CD4-positive, alpha-beta memory T cell (primary cell): ENCODE results near the gene ABHD4. TPM values are rescaled to one million over a fixed set of nuclear protein-coding genes. Genes with fewer than 3 reads are reported as not detected.

Experiments used
- CTCF ChIA-PET: fragments of 350-600 bp; sonication (Branson Sonifier 250); formaldehyde crosslinking; loops from one replicate; lab custom pipeline; 2021; ENCODE audit warnings: inconsistent platforms; ENCODE audit not compliant: partially characterized antibody; lab: Charles Lee
- POLR2A ChIA-PET: fragments of 350-600 bp; sonication (Branson Sonifier 250); formaldehyde crosslinking; loops from one replicate; lab custom pipeline; 2021; ENCODE audit not compliant: partially characterized antibody; lab: Charles Lee
- DNase-seq, 5 donors: peaks; one replicate each; pipeline versions ENCODE4 v3.0.0 to v3.0.0-alpha.2; 2020 to 2022; ENCODE audit warnings: mixed read lengths in 1 of 5
- H3K27ac ChIP-seq: one replicate; pipeline ENCODE4 v1.7.0; 2013; ENCODE audit warnings: low read depth, low read length
- H3K27me3 ChIP-seq: 2 replicates; pipeline ENCODE4 v1.7.0; 2013; ENCODE audit warnings: mild to moderate bottlenecking, low read length, moderate library complexity; ENCODE audit not compliant: insufficient read depth
- H3K36me3 ChIP-seq: 2 replicates; pipeline ENCODE4 v1.7.0; 2013; ENCODE audit warnings: mild to moderate bottlenecking, low read length, moderate library complexity; ENCODE audit not compliant: insufficient read depth
- H3K4me1 ChIP-seq: 2 replicates; pipeline ENCODE4 v1.7.0; 2013; ENCODE audit warnings: mild to moderate bottlenecking, low read length, moderate library complexity; ENCODE audit not compliant: insufficient read depth
- H3K4me3 ChIP-seq, 2 donors: one replicate each; pipeline ENCODE4 v1.7.0; 2013; ENCODE audit warnings: low read length in 2 of 2, mild to moderate bottlenecking in 1 of 2
- H3K9me3 ChIP-seq, 2 donors: one replicate each; pipeline ENCODE4 v1.7.0; 2013; ENCODE audit warnings: low read length in 2 of 2, control low read depth in 1 of 2; ENCODE audit not compliant: control insufficient read depth in 1 of 2
- H3K27ac Mint-ChIP-seq, 7 donors: one replicate each; pipeline ENCODE4 v1.8.0; 2020 to 2021; ENCODE audit warnings: mixed read lengths in 7 of 7, mild to moderate bottlenecking in 6 of 7, inconsistent platforms in 3 of 7, moderate library complexity in 3 of 7
- H3K27me3 Mint-ChIP-seq, 2 donors: one replicate each; pipeline ENCODE4 v1.8.0; 2020 to 2021; ENCODE audit warnings: mixed read lengths in 2 of 2
- H3K36me3 Mint-ChIP-seq, 2 donors: one replicate each; pipeline ENCODE4 v1.8.0; 2020 to 2021; ENCODE audit warnings: mixed read lengths in 2 of 2, inconsistent platforms in 1 of 2, mild to moderate bottlenecking in 1 of 2
- H3K4me1 Mint-ChIP-seq, 4 donors: one replicate each; pipeline ENCODE4 v1.8.0; 2020 to 2021; ENCODE audit warnings: mixed read lengths in 4 of 4, mild to moderate bottlenecking in 1 of 4
- H3K4me3 Mint-ChIP-seq, 8 donors: one replicate each; pipeline ENCODE4 v1.8.0; 2020 to 2021; ENCODE audit warnings: mixed read lengths in 8 of 8, mild to moderate bottlenecking in 7 of 8, moderate library complexity in 6 of 8, inconsistent platforms in 3 of 8
- H3K9me3 Mint-ChIP-seq, 8 donors: one replicate each; pipeline ENCODE4 v1.8.0; 2020 to 2021; ENCODE audit warnings: mixed read lengths in 8 of 8, mild to moderate bottlenecking in 5 of 8, inconsistent platforms in 3 of 8, moderate library complexity in 1 of 8
- intact Hi-C: fragments of 100-400 bp; cut with micrococcal nuclease; formaldehyde crosslinking; loops from one replicate; pipeline ENCODE4 v1.15.1; 2023
- polyA plus RNA-seq, 2 donors: library from polyadenylated mRNA; unstranded; fragments of 300-500 nt; fragmentation: Illumina TruSeq; gene quantifications; one replicate each; pipeline ENCODE4 v1.2.3, GENCODE V29; 2021
- total RNA-seq, 2 experiments: library from RNA; stranded (reverse); gene quantifications; one replicate each; pipeline ENCODE4 v1.2.3, GENCODE V29; 2021

ABHD4 gene
- total and polyA plus RNA-seq, 4 experiments from 2014 or later, result 6.2 to 22.4 (median 15.9) TPM

GRCh38 chr14:22589096-22589839 is 8.8 kb upstream of the ABHD4 start, which contains the start of gene DAD1:
Gene DAD1 (minus strand): TSS chr14:22589224. CDS start chr14:22589157, 67 bp downstream.
- Histone ChIP-seq H3K4me3 (peak within 1 kb of the TSS; percentile 85 to 87), H3K9me3 (no peaks in the 10 kb centered on the region), H3K36me3 (no peaks in the 10 kb centered on the region), H3K27ac (peak within 1 kb of the TSS; percentile 88), H3K27me3 (no peaks in the 10 kb centered on the region), H3K4me1 (peaks cover 50% of the 10 kb centered on the region)
- peak within 1 kb of the TSS; percentile 92 to 100 (median 97) for H3K4me3 Mint-ChIP-seq
- peaks cover 8 to 23% of the 10 kb centered on the region in 2 donors for H3K36me3 Mint-ChIP-seq
- peaks cover 39 to 63% (median 51%) of the 10 kb centered on the region in 4 donors for H3K4me1 Mint-ChIP-seq
- H3K27me3 Mint-ChIP-seq, result peaks cover 2% of the 10 kb centered on the region in 2 donors
- intact Hi-C loops, result loop anchor here (1.0 to 5.0 kb wide), 12 partner anchors 9 to 1078 kb away; partner anchors contain the start of genes ABHD4, ACIN1, C14orf119 and LRP10
- peaks cover 0 to 5% (median 0%) of the 10 kb centered on the region in 8 donors for H3K9me3 Mint-ChIP-seq
- CTCF ChIA-PET, result interaction anchor here (0.7 to 10.8 kb wide), 25 partner anchors 9 to 675 kb away, joined by 3 to 174 read pairs (median 4); partner anchors contain the start of genes ABHD4, MRPL52, PRMT5 and REM2
- H3K27ac Mint-ChIP-seq, result peak within 1 kb of the TSS; percentile 99 to 100 (median 99)
- peak; percentile 100 for DNase-seq
- POLR2A ChIA-PET, result interaction anchor here (0.6 to 13.5 kb wide), 48 partner anchors 9 to 1134 kb away, joined by 3 to 387 read pairs (median 5); partner anchors contain the start of genes ABHD4, ACIN1, AJUBA and C14orf119

- Mint-ChIP-seq H3K36me3 (peaks cover 0 to 12% of the 10 kb centered on the region in 2 donors), H3K27ac (peak overlapping the region in 3 of 7 donors; percentile 57 to 75 (median 68)), H3K4me1 (peaks cover 15 to 34% (median 24%) of the 10 kb centered on the region in 4 donors), H3K9me3 (peaks cover 0 to 5% (median 0%) of the 10 kb centered on the region in 8 donors), H3K4me3 (no peak overlapping the region), H3K27me3 (peaks cover 2% of the 10 kb centered on the region in 2 donors)
- intact Hi-C loops, result loop anchor here (10.0 kb wide), 1 partner anchor 732 kb away; the partner anchor contains the start of gene PABPN1
- DNase-seq, result no peak
- Histone ChIP-seq H3K36me3 (no peaks in the 10 kb centered on the region), H3K27me3 (no peaks in the 10 kb centered on the region), H3K27ac (no peak overlapping the region), H3K9me3 (no peaks in the 10 kb centered on the region), H3K4me3 (no peak overlapping the region), H3K4me1 (peaks cover 18% of the 10 kb centered on the region)
- CTCF ChIA-PET, result interaction anchor here (0.9 to 10.8 kb wide), 5 partner anchors 23 to 262 kb away, joined by 3 to 174 read pairs (median 4); no protein-coding TSS in a partner anchor
- POLR2A ChIA-PET, result interaction anchor here (0.6 to 1.2 kb wide), 4 partner anchors 11 to 236 kb away, joined by 3 to 7 read pairs (median 4); no protein-coding TSS in a partner anchor
Measured at GRCh38 chr14:22593189-22593588, 4.9 kb upstream of the ABHD4 start.

- Mint-ChIP-seq H3K9me3 (peaks cover 0 to 5% (median 0%) of the 10 kb centered on the region in 8 donors), H3K4me1 (peaks cover 14 to 34% (median 25%) of the 10 kb centered on the region in 4 donors), H3K4me3 (no peak overlapping the region), H3K27me3 (peaks cover 2% of the 10 kb centered on the region in 2 donors), H3K27ac (no peak overlapping the region), H3K36me3 (peaks cover 0 to 12% of the 10 kb centered on the region in 2 donors)
- no peaks in the 10 kb centered on the region for H3K36me3 ChIP-seq
- H3K27ac ChIP-seq, result no peak overlapping the region
- no peaks in the 10 kb centered on the region for H3K9me3 ChIP-seq
- no peak overlapping the region for H3K4me3 ChIP-seq
- H3K27me3 ChIP-seq, result no peaks in the 10 kb centered on the region
- CTCF ChIA-PET, result interaction anchor here (0.9 to 10.8 kb wide), 5 partner anchors 23 to 262 kb away, joined by 3 to 174 read pairs (median 4); no protein-coding TSS in a partner anchor
- POLR2A ChIA-PET, result interaction anchor here (0.6 to 1.2 kb wide), 5 partner anchors 11 to 236 kb away, joined by 3 to 7 read pairs (median 3); no protein-coding TSS in a partner anchor
- H3K4me1 ChIP-seq, result peaks cover 16% of the 10 kb centered on the region
- no peak for DNase-seq
- intact Hi-C loops, result loop anchor here (10.0 kb wide), 1 partner anchor 731 kb away; the partner anchor contains the start of gene PABPN1
Measured at GRCh38 chr14:22593601-22594000, 4.5 kb upstream of the ABHD4 start.

DNA sequence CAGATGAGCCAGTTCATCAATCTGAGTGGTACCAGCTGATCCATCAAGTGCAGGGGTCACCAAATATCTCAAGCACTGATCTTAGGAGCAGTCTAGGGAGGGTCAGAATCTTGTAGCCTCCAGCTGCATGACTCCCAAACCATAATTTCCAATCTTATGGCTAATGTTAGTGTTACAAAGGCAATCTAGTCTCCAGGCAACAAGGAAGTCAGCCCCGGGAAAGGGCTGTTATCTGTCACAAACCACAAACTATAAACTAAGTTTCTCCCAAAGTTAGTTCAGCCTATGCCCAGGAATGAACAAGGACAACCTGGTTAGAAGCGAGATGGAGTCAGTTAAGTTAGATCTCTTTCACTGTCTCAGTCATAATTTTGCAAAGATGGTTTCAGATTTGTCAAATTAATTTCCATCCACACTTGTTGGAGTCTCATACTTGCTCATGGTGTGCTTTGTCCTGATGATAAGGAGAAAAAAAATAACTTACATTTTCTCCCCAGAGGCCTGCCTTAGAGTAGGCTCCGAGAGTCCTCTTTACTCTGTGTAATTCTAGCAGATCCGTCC is 3.9 kb upstream of the ABHD4 start:
- peak overlapping the region in 2 of 7 donors; percentile 1 to 7 for H3K27ac Mint-ChIP-seq
- peaks cover 0 to 9% of the 10 kb centered on the region in 2 donors for H3K36me3 Mint-ChIP-seq
- H3K27ac ChIP-seq, result no peak overlapping the region
- no peak for DNase-seq
- no peaks in the 10 kb centered on the region for H3K9me3 ChIP-seq
- H3K36me3 ChIP-seq, result no peaks in the 10 kb centered on the region
- H3K9me3 Mint-ChIP-seq, result peaks cover 0 to 2% (median 0%) of the 10 kb centered on the region in 8 donors
- no peaks in the 10 kb centered on the region for H3K27me3 ChIP-seq
- intact Hi-C loops, result loop anchor here (10.0 kb wide), 1 partner anchor 731 kb away; the partner anchor contains the start of gene PABPN1
- H3K27me3 Mint-ChIP-seq, result no peaks in the 10 kb centered on the region
- no peak overlapping the region for H3K4me3 Mint-ChIP-seq
- no peak overlapping the region for H3K4me3 ChIP-seq
- CTCF ChIA-PET, result interaction anchor here (0.9 to 10.8 kb wide), 5 partner anchors 24 to 258 kb away, joined by 3 to 174 read pairs (median 4); no protein-coding TSS in a partner anchor
- H3K4me1 Mint-ChIP-seq, result peaks cover 18 to 35% (median 28%) of the 10 kb centered on the region in 4 donors
- H3K4me1 ChIP-seq, result peaks cover 23% of the 10 kb centered on the region
- POLR2A ChIA-PET, result interaction anchor here (0.6 to 1.6 kb wide), 5 partner anchors 8 to 235 kb away, joined by 3 to 7 read pairs (median 3); no protein-coding TSS in a partner anchor

DNA sequence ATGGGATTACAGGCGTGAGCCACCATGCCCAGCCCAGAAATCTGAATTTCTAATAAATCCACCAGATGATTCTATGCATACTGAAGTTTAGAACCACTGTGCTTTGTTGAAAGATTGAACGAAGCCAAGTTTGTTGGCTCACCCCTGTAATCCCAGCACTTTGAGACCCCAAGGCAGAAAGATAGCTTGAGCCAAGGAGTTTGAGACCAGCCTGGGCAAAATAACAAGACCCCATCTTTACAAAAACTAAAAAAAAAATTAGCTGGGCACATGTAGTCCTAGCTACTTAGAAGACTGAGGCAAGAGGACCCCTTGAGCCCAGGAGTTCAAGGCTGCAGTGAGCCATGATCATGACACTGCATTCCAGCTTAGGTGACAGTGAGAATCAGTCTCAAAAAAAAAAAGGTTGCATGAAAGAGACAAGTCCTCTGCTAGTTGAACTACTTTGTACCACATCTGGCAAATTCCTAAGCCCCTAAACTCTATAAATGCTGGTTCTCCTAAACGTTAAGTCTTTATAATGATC is 1.7 kb upstream of the ABHD4 start:
- Histone ChIP-seq H3K9me3 (no peaks in the 10 kb centered on the region), H3K27me3 (no peaks in the 10 kb centered on the region), H3K4me3 (no peak overlapping the region), H3K27ac (no peak overlapping the region), H3K4me1 (peaks cover 20% of the 10 kb centered on the region), H3K36me3 (no peaks in the 10 kb centered on the region)
- intact Hi-C loops, result loop anchor here (10.0 kb wide), 1 partner anchor 728 kb away; the partner anchor contains the start of gene PABPN1
- Mint-ChIP-seq H3K27ac (no peak overlapping the region), H3K4me1 (peaks cover 16 to 36% (median 30%) of the 10 kb centered on the region in 4 donors), H3K27me3 (no peaks in the 10 kb centered on the region), H3K9me3 (no peaks in the 10 kb centered on the region), H3K36me3 (peaks cover 5 to 9% of the 10 kb centered on the region in 2 donors), H3K4me3 (peak overlapping the region in 3 of 8 donors; percentile 11 to 39 (median 21))
- POLR2A ChIA-PET, result interaction anchor here (7.1 kb wide), 1 partner anchor 7 kb away, joined by 110 read pairs; the partner anchor contains the start of gene DAD1
- DNase-seq, result no peak
- CTCF ChIA-PET, result interaction anchor here (1.5 to 4.1 kb wide), 2 partner anchors 25 to 56 kb away, joined by 7 to 37 read pairs; no protein-coding TSS in a partner anchor

GRCh38 chr14:22597265-22597664 is 835 bp upstream of the ABHD4 start:
- no peaks in the 10 kb centered on the region for H3K36me3 ChIP-seq
- ChIA-PET CTCF (interaction anchor here (1.5 to 4.1 kb wide), 5 partner anchors 8 to 56 kb away, joined by 6 to 37 read pairs (median 9); partner anchors contain the start of gene DAD1), POLR2A (interaction anchor here (0.9 to 7.1 kb wide), 8 partner anchors 8 to 47 kb away, joined by 3 to 110 read pairs (median 13); partner anchors contain the start of gene DAD1)
- Mint-ChIP-seq H3K4me3 (peak overlapping the region; percentile 92 to 98 (median 97)), H3K4me1 (peaks cover 16 to 40% (median 30%) of the 10 kb centered on the region in 4 donors), H3K27ac (peak overlapping the region in 4 of 7 donors; percentile 36 to 92 (median 69)), H3K27me3 (no peaks in the 10 kb centered on the region), H3K9me3 (no peaks in the 10 kb centered on the region), H3K36me3 (peaks cover 11 to 16% of the 10 kb centered on the region in 2 donors)
- DNase-seq, result no peak
- no peaks in the 10 kb centered on the region for H3K27me3 ChIP-seq
- no peak overlapping the region for H3K27ac ChIP-seq
- peaks cover 20% of the 10 kb centered on the region for H3K4me1 ChIP-seq
- no peaks in the 10 kb centered on the region for H3K9me3 ChIP-seq
- intact Hi-C loops, result loop anchor here (10.0 kb wide), 1 partner anchor 728 kb away; the partner anchor contains the start of gene PABPN1
- no peak overlapping the region for H3K4me3 ChIP-seq
